GM12878 (cell line): ENCODE data around the gene CFAP57.

ENCODE experiments used
- KDM1A ChIP-seq: fragments of 200-600 bp; sonication (generic); IDR thresholded peaks from 2 replicates; pipeline ENCODE4 v1.6.1; 2016; ENCODE audit warnings: borderline replicate concordance
- PAX8 ChIP-seq: fragments of 450-650 bp; IDR thresholded peaks from 2 replicates; pipeline ENCODE4 v1.6.1; 2017; ENCODE audit warnings: mild to moderate bottlenecking, moderate library complexity
- POLR2AphosphoS5 ChIP-seq: IDR thresholded peaks from 2 replicates; pipeline ENCODE4 v1.6.1; 2011; ENCODE audit warnings: mild to moderate bottlenecking, low read length, inconsistent platforms

DNA sequence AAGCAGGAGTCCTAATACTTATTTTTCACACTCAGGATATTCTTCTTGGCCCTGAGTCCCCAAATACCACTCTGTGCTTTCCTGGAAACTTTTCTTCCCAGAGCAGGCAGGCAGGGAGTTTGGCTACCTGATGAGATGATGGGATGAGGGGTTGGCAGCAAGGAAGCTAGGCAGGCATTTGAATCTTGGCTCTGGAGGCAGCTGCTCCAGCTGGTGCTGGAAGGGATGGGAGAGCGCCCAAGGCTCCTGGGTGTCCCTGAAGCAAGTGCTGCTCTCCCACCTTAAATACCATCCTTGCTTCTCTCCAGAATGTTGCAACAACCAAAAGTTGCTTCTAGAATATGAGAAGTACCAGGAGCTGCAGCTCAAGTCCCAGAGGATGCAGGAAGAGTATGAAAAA is 49.7 kb downstream of the CFAP57 start:
- TF ChIP-seq PAX8: no peak
- TF ChIP-seq KDM1A: no peak
- no peak for TF ChIP-seq POLR2AphosphoS5
